AG04449 (cell line): ENCODE data around the gene SLC17A9.

Source experiments
- CTCF ChIA-PET: fragments of 350-600 bp; formaldehyde crosslinking; extraction: SDS; loops from one replicate; lab custom pipeline; 2021; ENCODE audit warnings: antibody characterized with exemption; lab: Yijun Ruan, JAX
- POLR2A ChIA-PET: fragments of 400-600, 350-600 bp; formaldehyde crosslinking; extraction: SDS; loops from one replicate; lab custom pipeline; 2020; ENCODE audit warnings: antibody characterized with exemption, inconsistent platforms; lab: Yijun Ruan, JAX
- DNase-seq: peaks from one replicate; pipeline ENCODE4 v3.0.0-alpha.2; 2010; ENCODE audit warnings: low read depth, low spot score
- H3K4me3 ChIP-seq: 2 replicates; pipeline ENCODE4 v1.5.1; 2011; ENCODE audit warnings: low read depth, mild to moderate bottlenecking, control low read depth, low read length
- CTCF ChIP-seq: IDR thresholded peaks from one replicate; pipeline ENCODE4 v1.5.1; 2011; ENCODE audit warnings: mild to moderate bottlenecking, moderate library complexity, low read length, control low read depth, inconsistent platforms; ENCODE audit not compliant: insufficient read depth; ENCODE audit errors: missing control alignments

Gene SLC17A9

GRCh38 chr20:63017826-63018411 lies 65.4 kb downstream of the SLC17A9 start:
- H3K4me3 ChIP-seq: no peak overlapping the region
- no peak for TF ChIP-seq CTCF
- DNase-seq: no peak
- ChIA-PET CTCF (no interaction called here), POLR2A (no interaction called here)
